Measurements from ENCODE around the gene IGBP1.

DNA sequence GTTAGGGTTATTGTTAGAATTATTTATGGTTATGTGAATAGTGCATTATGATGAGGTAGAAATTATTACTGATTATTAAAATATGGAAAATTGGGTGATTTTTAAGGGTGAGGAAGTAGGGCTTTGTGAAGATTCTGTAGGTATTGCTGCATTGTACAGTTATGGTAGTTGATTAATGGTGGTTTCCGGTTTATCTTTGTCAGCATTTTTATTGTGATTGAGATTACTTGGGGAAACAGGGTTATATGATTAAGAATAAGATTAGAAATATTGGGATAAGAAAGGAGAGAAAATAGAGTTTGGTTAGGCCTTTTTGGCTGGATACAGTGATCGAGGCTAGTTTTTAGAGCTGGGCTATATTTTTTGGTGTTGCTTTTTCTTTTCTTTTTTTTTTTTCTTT, 8.6 kb upstream of the IGBP1 start:
- TF ChIP-seq POLR2AphosphoS5 (IDR thresholded peaks at IDR 0.05; ENCODE audit: low read depth, low read length) (no peak), POLR2A (IDR thresholded peaks at IDR 0.05; ENCODE audit: low read depth, low read length) (no peak)
